ENCODE data around the gene SCFD2.
"Not testable (repeated sequence)": the region's sequence is repeated elsewhere in the genome, so short reads cannot be mapped to it uniquely, and the experiment has no call there.

DNA sequence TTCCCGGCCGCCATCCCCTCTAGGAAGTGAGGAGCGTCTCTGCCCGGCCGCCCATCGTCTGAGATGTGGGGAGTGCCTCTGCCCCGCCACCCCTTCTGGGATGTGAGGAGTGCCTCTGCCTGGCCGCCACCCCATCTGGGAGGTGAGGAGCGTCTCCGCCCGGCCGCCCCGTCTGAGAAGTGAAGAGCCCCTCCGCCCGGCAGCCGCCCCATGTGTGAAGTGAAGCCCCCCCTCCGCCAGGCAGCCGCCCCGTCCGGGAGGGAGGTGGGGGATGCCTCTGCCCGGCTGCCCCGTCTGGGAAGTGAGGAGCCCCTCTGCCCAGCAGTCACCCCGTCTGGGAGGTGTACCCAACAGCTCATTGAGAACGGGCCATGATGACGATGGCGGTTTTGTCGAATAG lies 373.3 kb downstream of the SCFD2 start:
- not testable (repeated sequence) for TF ChIP-seq SP1 (IDR thresholded peaks at IDR 0.05); FOXK2 (IDR thresholded peaks at IDR 0.05); FOXM1 (IDR thresholded peaks at IDR 0.05; ENCODE audit: borderline replicate concordance); NFRKB (IDR thresholded peaks at IDR 0.05); L3MBTL2 (conservative IDR thresholded peaks at IDR 0.05); LEF1 (IDR thresholded peaks at IDR 0.05; ENCODE audit: borderline replicate concordance); ARNT (IDR thresholded peaks at IDR 0.05); SUZ12 (IDR thresholded peaks at IDR 0.05); ELF4 (IDR thresholded peaks at IDR 0.05); TARDBP (IDR thresholded peaks at IDR 0.05); BHLHE40 (IDR thresholded peaks at IDR 0.05; ENCODE audit: borderline replicate concordance)
